RWPE2 (cell line): ENCODE results near the gene CPXM2.

Experiments used
- ATAC-seq: fragments of 200-7000 bp; cut with Tn5 transposase; 3 replicates; pipeline ENCODE4 v1.9.1; 2021; ENCODE audit warnings: low read depth
- DNase-seq: peaks from one replicate; pipeline ENCODE4 v3.0.0-alpha.2; 2020; ENCODE audit warnings: low spot score
- H3K27ac ChIP-seq: fragments of 450-650 bp; 2 replicates; pipeline ENCODE4 v1.5.1; 2017; ENCODE audit warnings: mild to moderate bottlenecking; ENCODE audit not compliant: poor library complexity, severe bottlenecking
- H3K27me3 ChIP-seq: fragments of 250-450 bp; sonication (Bioruptor Pico); 2 replicates; pipeline ENCODE4 v1.5.1; 2021; ENCODE audit warnings: mild to moderate bottlenecking, moderate library complexity; ENCODE audit not compliant: insufficient read depth, poor library complexity, severe bottlenecking
- H3K36me3 ChIP-seq: fragments of 250-450 bp; sonication (Bioruptor Pico); 2 replicates; pipeline ENCODE4 v1.5.1; 2020; ENCODE audit warnings: low read depth, mild to moderate bottlenecking, moderate library complexity
- H3K4me1 ChIP-seq: fragments of 250-450 bp; sonication (Bioruptor Pico); 2 replicates; pipeline ENCODE4 v1.5.1; 2021; ENCODE audit warnings: mild to moderate bottlenecking, moderate library complexity; ENCODE audit not compliant: insufficient read depth, poor library complexity, severe bottlenecking
- H3K4me3 ChIP-seq: fragments of 250-450 bp; sonication (Bioruptor Pico); 2 replicates; pipeline ENCODE4 v1.5.1; 2021; ENCODE audit warnings: mild to moderate bottlenecking, moderate library complexity; ENCODE audit not compliant: severe bottlenecking
- H3K9me3 ChIP-seq: fragments of 250-450 bp; sonication (Bioruptor Pico); 2 replicates; pipeline ENCODE4 v1.5.1; 2021; ENCODE audit warnings: mild to moderate bottlenecking, moderate library complexity; ENCODE audit not compliant: severe bottlenecking
- TF ChIP-seq, protein P1 (sequence below): fragments of 450-650 bp; IDR thresholded peaks from one replicate; pipeline ENCODE4 v1.5.1; 2017; ENCODE audit warnings: mild to moderate bottlenecking, moderate library complexity; ENCODE audit not compliant: poor library complexity, severe bottlenecking

The CPXM2 gene

DNA sequence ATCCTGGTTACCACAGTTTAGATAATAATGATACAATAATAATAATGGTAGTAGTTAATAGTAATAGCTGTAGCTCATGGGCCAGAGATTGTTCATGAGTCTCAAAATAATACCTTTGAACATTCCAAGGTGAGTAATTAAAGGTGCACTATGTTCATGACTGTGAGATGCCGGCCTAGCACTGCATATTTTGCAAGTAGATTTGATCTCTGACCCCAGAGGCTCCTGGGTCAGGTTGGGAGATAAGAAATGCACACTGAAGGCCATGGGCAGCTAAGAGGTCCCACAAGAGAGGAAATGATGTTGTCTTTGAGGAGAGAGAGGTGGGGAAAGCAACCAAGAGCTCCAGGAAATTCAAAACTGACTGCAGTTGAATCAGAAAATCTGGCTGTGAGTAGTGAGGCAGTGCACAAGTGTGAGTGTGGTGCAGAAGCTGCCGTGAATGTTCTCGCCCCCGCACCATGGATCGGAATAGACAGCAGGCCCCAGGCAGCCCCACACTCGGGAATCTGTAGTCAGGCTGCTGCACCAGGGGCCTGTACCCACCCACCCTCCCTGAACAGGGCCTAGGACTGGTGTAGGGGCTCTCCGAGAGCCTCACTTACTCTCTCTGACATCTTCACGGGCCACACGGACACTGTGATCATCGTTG, 11.9 kb downstream of the CPXM2 start:
- Histone ChIP-seq H3K36me3 (no peaks in the 10 kb centered on the region), H3K27me3 (no peaks in the 10 kb centered on the region), H3K27ac (no peak overlapping the region), H3K4me1 (no peaks in the 10 kb centered on the region), H3K9me3 (no peaks in the 10 kb centered on the region), H3K4me3 (no peak overlapping the region)
- TF ChIP-seq, protein P1, sequence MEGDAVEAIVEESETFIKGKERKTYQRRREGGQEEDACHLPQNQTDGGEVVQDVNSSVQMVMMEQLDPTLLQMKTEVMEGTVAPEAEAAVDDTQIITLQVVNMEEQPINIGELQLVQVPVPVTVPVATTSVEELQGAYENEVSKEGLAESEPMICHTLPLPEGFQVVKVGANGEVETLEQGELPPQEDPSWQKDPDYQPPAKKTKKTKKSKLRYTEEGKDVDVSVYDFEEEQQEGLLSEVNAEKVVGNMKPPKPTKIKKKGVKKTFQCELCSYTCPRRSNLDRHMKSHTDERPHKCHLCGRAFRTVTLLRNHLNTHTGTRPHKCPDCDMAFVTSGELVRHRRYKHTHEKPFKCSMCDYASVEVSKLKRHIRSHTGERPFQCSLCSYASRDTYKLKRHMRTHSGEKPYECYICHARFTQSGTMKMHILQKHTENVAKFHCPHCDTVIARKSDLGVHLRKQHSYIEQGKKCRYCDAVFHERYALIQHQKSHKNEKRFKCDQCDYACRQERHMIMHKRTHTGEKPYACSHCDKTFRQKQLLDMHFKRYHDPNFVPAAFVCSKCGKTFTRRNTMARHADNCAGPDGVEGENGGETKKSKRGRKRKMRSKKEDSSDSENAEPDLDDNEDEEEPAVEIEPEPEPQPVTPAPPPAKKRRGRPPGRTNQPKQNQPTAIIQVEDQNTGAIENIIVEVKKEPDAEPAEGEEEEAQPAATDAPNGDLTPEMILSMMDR: no peak
- ATAC-seq (no peak), DNase-seq (no peak)

DNA sequence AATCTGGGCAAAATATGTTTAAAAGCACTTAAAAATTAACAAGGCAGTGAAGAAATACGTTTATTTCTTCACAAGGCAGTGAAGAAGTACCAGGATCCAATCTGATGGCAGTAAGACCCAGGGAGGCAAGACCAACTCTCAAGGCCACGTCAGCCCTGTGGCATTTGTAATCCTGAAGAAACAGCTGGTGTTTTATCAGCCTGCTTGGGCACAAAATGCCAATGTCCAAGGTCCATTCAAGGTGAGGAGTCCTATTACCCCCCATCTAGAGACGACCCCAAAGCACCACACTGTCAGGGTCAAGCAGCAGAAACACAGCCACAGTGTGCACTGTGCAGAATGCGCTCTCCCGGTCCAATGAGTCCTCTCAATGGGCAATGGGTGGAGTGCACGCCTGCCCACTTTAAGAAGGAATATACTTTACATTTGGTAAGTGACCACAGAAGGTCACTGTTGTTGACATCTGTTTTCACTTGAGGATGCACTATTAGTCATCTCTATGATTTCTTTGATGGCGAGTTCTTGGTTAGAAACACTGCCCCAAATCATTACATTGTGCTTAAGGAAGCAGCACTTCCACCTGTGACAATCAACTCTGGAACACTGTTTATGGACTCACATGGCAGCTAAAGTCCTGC, 12.8 kb downstream of the CPXM2 start:
- Histone ChIP-seq H3K4me1 (no peaks in the 10 kb centered on the region), H3K27ac (no peak overlapping the region), H3K9me3 (no peaks in the 10 kb centered on the region), H3K27me3 (no peaks in the 10 kb centered on the region), H3K4me3 (no peak overlapping the region), H3K36me3 (no peaks in the 10 kb centered on the region)
- no peak for DNase-seq
- TF ChIP-seq, protein P1: no peak
- no peak for ATAC-seq

DNA sequence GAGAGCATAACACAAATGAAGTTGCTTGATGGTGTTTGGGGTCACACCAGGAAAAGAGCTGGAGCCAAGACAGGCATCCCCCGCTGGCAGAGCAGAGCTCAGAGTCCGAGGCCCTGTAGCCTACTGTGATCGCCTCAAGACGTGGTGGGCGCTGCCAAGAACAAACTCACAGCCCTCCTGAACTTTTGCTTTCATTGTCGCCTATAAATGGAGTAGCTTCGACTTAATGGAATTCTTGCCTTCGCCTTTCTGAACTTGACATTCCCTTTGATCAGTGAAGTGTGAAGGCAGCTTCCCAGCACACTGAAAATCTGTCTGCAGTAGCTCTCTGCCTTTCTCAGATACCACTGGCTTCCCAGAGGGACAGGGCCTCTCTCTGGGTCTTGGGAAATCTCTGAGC, 21.3 kb downstream of the CPXM2 start:
- ATAC-seq (no peak), DNase-seq (no peak)
- H3K27ac ChIP-seq: no peak overlapping the region
- no peak overlapping the region for H3K4me3 ChIP-seq
- no peaks in the 10 kb centered on the region for H3K4me1 ChIP-seq
- no peaks in the 10 kb centered on the region for H3K9me3 ChIP-seq
- TF ChIP-seq, protein P1: no peak
- H3K36me3 ChIP-seq: no peaks in the 10 kb centered on the region
- no peaks in the 10 kb centered on the region for H3K27me3 ChIP-seq

DNA sequence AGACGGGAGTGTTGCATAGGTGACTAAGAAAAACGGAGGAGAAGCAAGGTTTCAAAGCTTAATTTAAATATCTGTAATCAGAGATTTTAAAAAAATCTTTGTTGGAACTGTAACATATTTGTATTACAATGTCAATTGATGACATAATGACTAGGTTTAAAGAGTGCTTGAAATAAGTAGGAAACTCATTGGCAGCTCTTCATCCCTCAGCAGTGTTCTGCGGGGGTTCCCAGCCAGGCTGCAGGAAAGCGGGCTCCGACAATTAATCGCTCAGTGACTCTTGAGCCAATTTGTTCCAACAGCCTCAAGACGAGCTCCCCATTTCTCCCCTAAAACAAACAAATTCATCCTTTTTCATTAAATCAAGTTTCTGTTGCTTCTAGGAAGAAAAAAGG, 22.6 kb downstream of the CPXM2 start:
- Histone ChIP-seq H3K36me3 (no peaks in the 10 kb centered on the region), H3K27me3 (no peaks in the 10 kb centered on the region), H3K4me3 (no peak overlapping the region), H3K9me3 (no peaks in the 10 kb centered on the region), H3K4me1 (no peaks in the 10 kb centered on the region), H3K27ac (no peak overlapping the region)
- DNase-seq (no peak), ATAC-seq (no peak)
- TF ChIP-seq, protein P1: no peak
